HG03108 (cell line): ENCODE measurements around the gene KCNK7.

Source experiments
- ATAC-seq: cut with Tn5 transposase; IDR thresholded peaks from one replicate; pipeline ENCODE4 v1.9.1; 2021; ENCODE audit warnings: moderate library complexity; ENCODE audit not compliant: unreplicated experiment

Gene KCNK7

DNA sequence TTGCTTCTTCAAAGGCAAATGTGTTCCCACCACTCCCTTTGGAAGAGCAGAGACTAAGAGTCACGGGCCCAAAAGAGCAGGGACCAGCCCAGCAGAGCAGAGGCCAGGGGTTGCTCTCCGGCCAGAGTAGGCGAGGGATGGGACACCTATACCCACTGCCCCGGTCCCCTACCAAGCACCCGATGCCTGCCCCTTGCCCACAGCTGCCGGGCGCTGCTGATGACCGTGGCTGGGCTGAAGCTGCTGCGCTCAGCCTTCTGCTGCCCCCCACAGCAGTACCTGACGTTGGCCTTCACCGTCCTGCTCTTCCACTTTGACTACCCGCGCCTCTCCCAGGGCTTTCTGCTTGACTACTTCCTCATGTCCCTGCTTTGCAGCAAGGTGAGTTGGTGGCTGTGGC is 31.6 kb upstream of the KCNK7 start:
- no peak for ATAC-seq

- no peak for ATAC-seq
These were observed 30.2 kb upstream of the KCNK7 start for GRCh38 chr11:65625628-65626342.

DNA sequence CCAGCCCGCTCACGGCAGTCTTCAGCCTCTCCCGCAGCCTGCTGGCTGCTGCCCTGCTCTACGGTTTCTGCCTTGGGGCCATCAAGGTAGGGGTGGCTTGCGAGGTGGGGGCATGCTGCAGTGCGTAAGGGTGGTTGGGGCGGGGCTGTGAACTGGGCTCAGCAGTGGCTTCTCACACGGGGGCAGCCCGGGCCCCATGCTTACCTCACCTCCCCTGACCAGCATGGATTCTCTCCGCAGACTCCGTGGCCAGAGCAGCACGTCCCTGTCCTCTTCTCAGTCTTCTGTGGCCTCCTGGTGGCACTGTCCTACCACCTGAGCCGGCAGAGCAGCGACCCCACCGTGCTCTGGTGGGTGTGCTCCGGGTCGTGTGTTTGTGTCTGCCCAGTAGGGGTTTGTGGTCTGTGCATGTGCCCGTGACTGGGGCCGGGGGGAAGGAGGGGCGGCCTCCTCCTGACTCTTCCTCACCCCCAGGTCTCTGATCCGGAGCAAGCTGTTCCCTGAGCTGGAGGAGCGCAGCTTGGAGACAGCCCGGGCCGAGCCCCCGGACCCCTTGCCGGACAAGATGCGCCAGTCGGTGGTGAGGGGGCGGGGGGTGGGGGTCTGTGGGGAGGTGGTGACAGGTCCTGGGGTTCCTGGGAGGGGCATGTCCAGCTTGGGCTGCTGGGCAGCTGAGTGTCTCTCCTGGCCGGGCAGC is 29.5 kb upstream of the KCNK7 start:
- ATAC-seq: no peak

GRCh38 chr11:65623852-65624616 is 28.4 kb upstream of the KCNK7 start:
- ATAC-seq: no peak

DNA sequence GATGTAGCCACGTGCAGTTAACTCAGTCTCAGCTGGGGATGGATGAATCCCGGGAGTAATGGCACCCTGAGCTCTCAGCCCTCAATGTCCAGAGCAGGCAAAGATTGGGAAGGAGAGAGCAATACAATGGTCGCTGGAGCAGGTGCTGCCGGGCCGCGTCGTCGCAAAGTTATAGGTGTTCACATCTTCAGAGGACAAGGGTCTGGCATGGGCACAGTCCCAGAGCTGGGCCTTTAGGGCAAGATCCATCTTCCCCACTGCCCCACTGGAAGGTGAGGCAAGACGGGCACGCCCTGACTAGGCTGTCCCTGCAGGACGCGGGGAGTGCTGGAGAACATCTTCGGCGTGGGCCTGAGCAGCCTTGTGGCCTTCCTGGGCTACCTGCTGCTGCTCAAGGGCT is 27.6 kb upstream of the KCNK7 start:
- no peak for ATAC-seq

DNA sequence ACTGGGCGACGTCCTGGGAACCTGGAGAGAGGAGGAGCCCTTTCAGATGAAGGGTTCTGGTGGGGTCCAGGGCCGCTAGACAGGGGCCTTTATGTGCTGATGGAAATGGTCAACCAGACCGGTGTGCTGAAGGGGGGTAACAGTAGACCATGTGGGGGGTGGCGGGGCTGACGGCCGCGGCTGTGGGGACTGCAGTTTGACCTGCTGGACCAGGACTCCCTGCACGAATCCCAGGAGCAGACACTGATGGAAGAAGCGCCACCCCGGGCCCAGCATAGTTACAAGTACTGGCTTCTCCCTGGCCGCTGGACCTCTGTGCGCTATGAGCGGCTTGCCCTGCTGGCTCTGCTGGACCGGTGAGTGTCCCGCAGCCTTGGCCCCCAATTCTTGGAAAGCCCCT is 26.4 kb upstream of the KCNK7 start:
- ATAC-seq: no peak

DNA sequence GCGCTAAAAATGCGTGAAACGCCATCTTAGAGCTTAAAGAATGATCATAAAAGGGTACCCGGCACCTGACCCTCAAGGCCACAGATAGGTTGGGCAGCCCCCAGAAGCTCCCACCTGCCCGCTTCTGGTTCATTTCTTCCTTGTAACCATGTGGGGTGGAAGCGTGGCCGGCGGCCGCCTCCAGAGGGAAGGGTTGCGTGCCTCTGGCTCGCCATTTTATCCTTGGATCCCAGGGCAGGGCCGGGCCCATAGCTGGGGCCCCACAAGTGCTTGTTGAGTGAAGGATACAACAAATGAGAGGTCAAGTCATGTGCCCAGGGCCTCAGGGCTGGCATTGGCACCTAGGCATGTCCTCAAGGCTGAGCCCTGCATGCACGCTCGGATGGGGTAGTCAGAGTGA is 25.9 kb upstream of the KCNK7 start:
- no peak for ATAC-seq

- no peak for ATAC-seq
These were observed 25.1 kb upstream of the KCNK7 start for GRCh38 chr11:65620666-65621065.

DNA sequence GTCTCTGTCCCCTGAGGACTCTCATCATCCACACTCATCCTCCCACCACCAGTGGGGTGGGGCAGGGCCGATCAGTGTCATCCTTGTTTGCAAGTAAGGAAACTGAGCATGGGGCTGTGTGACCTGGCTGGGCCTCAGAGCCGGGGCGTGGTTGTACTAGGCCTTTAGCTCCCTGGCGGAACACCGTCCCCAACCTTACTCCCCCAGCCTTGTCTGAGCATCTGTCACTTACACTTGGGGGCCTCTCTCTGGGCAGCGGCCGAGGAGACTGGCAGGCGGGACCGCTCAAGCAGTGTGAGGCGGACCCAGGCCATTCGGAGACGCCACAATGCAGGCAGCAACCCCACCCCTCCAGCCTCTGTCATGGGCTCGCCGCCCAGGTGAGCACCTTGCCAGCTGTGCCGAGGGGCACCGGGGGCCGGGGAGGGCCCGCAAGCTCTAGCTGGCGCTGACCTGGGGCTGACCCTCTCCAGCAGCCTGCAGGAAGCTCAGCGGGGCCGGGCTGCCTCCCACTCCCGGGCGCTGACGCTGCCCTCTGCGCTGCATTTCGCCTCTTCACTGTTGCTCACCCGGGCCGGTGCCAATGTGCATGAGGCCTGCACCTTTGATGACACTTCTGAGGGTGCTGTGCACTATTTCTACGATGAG is 23.8 kb upstream of the KCNK7 start:
- no peak for ATAC-seq

DNA sequence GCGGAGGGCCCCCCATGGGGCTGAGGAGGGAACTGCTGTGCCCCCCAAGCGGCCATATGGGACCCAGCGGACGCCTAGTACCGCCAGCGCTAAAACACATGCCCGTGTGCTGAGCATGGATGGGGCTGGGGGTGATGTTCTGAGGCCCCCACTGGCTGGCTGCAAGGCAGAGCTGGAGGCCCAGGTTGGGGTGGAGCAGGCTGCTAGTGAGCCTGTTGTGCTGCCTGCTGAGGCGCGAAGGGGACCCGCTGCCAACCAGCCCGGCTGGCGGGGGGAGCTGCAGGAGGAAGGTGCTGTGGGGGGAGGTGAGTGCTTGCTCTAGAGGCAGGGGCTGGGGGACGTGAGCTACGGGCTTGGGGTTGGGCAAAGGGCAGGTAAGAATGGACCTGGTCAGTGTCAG is 23.2 kb upstream of the KCNK7 start:
- no peak for ATAC-seq

DNA sequence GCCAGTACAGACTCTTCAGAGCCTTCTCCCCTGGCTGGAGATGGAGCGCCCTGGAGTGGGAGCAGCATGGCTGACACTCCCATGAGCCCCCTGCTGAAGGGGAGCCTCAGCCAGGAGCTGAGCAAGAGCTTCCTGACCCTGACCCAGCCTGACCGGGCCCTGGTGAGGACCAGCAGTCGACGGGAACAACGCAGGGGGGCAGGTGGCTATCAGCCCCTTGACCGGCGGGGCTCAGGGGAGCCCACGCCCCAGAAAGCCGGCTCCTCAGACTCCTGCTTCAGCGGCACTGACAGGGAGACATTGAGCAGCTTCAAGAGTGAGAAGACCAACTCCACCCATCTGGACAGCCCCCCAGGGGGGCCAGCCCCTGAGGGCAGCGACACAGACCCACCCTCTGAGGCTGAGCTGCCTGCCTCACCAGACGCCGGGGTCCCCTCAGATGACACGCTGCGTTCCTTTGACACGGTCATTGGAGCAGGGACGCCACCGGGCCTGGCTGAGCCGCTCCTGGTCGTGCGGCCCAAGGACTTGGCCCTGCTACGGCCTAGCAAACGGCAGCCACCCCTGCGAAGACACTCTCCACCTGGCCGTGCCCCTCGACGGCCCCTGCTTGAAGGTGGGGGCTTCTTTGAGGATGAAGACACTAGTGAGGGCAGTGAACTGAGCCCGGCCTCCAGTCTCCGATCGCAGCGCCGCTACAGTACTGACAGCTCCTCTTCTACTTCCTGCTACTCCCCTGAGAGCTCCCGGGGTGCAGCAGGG is 22.6 kb upstream of the KCNK7 start:
- ATAC-seq: no peak

DNA sequence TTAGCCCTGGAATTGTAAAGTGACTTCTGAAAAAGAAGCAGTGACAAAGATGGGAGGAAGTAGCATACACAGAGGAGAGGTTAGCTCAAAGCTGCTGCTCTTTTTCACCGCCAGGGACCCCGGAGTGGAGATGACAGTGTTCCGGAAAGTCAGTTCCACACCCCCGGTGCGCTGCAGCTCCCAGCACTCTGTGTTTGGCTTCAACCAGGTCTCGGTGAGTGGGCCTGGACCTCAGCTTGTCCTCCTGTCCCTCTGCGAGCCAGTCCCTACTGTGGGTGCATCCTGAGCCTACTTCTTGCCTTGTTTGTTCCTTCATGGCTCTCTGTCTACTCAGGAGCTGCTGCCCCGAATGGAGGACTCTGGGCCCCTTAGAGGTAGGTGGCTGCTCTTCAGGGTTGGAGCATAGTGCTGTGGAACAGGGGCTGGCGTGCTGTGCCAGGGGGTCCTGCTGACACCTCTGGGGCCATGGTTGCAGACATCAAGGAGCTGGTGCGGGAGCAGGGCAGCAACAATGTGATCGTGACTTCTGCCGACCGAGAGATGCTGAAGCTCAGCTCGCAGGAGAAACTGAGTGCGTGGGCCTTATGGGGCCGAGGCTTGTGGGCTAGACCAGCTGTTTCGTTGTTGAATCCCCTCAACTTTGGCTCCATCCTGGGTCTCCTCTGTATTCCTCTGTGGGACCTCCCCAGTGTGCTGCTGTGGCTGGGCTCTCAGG is 21.7 kb upstream of the KCNK7 start:
- no peak for ATAC-seq

GRCh38 chr11:65616575-65617001 is 21.0 kb upstream of the KCNK7 start:
- no peak for ATAC-seq

DNA sequence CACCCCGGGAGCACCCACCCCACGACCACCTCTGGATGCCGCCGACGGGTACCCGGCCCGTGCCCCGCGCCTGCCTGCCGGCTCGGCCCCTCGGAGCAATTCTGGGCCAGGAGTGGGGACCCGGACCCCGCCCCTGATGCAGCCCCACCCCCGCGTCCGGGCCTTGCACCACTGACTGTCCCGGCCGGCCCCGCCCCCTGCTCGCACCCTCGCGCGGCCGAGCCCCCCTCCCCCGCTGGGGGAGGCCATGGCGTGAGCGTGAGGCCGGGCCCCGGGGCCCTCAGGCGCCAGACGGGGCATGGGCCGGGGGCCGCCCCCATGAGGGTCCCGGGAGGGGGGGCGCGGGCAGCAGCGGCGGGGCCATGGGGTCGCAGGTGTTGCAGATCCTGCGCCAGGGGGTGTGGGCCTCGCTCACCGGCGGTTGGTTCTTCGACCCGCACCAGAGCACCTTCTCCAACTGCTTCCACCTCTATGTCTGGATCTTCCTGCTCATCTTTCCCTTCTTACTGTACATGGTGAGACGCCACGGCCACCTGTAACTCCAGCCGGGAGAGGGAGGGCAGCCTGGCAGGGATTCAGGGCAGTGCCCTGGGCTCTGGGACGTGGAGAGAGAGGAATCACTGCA is 20.5 kb upstream of the KCNK7 start:
- ATAC-seq: peak; percentile 0

GRCh38 chr11:65615229-65615949 is 19.8 kb upstream of the KCNK7 start, which contains the start of gene PCNX3:
Gene PCNX3, plus strand, starts transcription at chr11:65615776. Its CDS starts 536 bp downstream, at chr11:65616312.
- peak; percentile 73 for ATAC-seq

DNA sequence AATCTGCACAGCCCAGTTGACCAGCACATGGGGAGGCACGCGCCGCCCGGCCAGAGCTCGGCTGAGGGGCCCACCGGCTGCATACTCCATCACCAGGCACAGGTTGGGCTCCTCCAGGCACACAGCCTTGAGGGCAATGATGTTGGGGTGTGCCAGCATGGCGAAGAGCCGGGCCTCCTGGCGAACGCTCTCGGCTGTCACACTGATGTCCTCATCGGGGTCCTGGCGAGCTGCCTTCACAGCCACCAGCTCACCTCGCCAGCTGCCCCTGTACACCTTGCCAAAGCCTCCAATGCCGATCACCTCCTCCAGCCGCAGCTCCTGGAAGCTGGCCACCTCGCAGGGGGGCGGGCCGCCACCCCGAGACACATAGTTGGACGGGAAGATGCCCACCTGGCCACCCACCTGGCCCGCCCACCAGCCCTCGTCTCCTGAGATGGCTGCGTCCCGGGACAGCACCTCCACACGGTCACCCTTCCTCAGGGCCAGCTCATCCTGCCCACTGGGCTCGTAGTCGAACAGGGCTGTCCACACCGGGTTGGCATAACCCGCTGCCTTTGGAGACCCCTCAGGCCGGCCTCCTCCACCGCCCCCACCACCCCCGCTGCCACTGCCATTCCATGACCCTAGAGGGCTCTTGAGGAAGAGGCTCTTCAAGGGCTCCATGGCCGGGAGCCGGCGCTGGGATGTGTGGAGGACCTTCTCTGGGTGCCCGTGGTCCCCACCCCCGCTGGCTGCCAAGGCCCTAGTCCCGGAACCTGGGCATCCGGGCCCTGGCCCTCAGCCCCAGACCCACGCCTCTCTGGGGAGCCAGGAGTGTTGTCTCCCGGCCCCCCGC is 17.7 kb upstream of the KCNK7 start:
- no peak for ATAC-seq

GRCh38 chr11:65612691-65613090 is 17.1 kb upstream of the KCNK7 start:
- ATAC-seq: no peak
